Ovary (tissue), 3 donors: Measurements from ENCODE around the gene ELAPOR1.

ENCODE experiments used
- EP300 ChIP-seq: sonication (generic); formaldehyde crosslinking; IDR thresholded peaks from one replicate; pipeline ENCODE4 v1.6.1; 2017; ENCODE audit warnings: antibody characterized with exemption
- TF ChIP-seq, protein P1 (sequence below), 3 donors: fragments of 450-650 bp in 2 of 3; fragments of 200-600 bp in 1 of 3; IDR thresholded peaks; one replicate each; pipeline versions ENCODE4 v1.5.1 to v1.8.0; 2016 to 2022; ENCODE audit warnings: antibody characterized with exemption in 3 of 3, mild to moderate bottlenecking in 1 of 3
- donor health status: DM: no; HTN: no; CAD: no.

- TF ChIP-seq, protein P1, sequence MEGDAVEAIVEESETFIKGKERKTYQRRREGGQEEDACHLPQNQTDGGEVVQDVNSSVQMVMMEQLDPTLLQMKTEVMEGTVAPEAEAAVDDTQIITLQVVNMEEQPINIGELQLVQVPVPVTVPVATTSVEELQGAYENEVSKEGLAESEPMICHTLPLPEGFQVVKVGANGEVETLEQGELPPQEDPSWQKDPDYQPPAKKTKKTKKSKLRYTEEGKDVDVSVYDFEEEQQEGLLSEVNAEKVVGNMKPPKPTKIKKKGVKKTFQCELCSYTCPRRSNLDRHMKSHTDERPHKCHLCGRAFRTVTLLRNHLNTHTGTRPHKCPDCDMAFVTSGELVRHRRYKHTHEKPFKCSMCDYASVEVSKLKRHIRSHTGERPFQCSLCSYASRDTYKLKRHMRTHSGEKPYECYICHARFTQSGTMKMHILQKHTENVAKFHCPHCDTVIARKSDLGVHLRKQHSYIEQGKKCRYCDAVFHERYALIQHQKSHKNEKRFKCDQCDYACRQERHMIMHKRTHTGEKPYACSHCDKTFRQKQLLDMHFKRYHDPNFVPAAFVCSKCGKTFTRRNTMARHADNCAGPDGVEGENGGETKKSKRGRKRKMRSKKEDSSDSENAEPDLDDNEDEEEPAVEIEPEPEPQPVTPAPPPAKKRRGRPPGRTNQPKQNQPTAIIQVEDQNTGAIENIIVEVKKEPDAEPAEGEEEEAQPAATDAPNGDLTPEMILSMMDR (IDR thresholded peaks at IDR 0.05) = no peak
- no peak for TF ChIP-seq EP300
These were observed 30.4 kb upstream of the ELAPOR1 start for GRCh38 chr1:109083501-109083900.
